ENCODE data around the gene OR1F1.

DNA sequence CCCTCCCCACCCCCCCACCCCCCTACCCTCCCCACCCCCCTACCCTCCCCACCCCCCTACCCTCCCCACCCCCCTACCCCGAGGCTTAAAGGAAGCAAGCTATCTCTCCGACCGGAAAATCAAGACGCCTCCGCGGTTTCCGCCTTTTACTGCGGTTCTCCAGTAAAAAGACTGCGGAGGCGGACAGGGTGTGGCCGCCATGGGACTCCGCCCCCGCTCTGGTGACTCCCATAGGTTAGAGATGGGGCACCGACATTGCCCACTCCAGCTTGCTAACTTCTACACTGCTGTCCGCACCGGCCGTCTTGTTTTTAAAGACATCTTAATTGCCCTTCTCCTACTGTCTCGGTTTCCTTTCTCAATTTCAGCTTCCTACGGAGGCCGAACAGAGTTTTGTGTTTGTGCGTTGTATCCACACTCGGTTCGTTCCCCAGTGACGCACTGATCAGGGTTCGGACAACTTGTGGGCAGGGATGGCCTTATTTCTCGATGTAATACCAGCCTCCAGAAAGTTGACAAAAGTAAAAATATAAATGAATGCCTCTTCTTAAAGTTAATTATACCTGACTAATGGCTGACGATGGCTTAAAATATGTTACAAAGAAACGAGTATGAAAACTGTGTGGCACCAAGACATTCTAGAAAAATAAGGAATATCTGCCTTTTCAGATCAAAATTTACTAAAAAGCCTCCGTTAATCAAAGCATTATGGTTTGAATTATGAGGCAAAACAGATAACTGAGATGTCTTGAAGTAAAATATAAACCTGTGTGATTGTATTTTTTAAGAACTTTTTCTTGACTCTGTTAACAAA lies 48.1 kb downstream of the OR1F1 start:
- TF ChIP-seq, protein P1, sequence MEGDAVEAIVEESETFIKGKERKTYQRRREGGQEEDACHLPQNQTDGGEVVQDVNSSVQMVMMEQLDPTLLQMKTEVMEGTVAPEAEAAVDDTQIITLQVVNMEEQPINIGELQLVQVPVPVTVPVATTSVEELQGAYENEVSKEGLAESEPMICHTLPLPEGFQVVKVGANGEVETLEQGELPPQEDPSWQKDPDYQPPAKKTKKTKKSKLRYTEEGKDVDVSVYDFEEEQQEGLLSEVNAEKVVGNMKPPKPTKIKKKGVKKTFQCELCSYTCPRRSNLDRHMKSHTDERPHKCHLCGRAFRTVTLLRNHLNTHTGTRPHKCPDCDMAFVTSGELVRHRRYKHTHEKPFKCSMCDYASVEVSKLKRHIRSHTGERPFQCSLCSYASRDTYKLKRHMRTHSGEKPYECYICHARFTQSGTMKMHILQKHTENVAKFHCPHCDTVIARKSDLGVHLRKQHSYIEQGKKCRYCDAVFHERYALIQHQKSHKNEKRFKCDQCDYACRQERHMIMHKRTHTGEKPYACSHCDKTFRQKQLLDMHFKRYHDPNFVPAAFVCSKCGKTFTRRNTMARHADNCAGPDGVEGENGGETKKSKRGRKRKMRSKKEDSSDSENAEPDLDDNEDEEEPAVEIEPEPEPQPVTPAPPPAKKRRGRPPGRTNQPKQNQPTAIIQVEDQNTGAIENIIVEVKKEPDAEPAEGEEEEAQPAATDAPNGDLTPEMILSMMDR (IDR thresholded peaks at IDR 0.05) = no peak
- TF ChIP-seq POLR2AphosphoS5 (IDR thresholded peaks at IDR 0.05; ENCODE audit: insufficient read depth in 1 of 2, low read depth in 1 of 2) = no peak
